Measurements from ENCODE around the gene FAM78A.

Gene FAM78A

DNA sequence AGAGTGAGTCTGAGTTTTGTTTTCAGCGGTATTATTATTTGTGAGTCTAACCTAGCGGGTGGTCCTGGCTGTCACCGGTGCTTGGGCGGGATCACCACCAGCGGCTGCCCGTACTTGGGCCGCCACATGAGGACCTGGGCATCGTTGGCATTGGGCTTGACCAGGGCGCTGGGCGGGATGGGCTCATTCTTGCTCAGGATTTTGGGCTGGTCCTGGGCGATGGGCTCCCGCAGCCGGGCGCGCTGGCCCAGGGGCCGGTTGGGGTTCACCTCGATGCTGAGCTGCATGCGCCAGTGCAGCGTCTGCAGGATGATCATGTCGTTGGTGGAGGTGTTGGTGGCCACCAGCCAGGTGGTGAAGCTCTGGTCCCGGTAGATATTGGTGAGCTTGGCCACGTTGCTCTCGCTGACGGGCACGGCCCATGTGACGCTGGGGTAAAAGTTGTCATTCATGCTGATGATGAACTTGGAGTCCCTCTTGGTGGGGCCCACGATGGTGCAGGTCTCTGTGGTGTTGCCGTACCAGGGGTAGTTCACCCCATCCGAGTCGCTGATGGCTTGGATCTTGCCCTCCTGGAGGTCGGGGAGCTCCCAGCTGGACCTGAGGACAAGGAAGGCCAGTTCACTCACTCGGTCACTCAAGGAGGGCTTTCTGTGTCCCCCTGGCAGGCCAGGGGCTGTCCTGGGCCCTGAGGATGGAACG is 15.4 kb downstream of the FAM78A start:
- TF ChIP-seq, protein P1, sequence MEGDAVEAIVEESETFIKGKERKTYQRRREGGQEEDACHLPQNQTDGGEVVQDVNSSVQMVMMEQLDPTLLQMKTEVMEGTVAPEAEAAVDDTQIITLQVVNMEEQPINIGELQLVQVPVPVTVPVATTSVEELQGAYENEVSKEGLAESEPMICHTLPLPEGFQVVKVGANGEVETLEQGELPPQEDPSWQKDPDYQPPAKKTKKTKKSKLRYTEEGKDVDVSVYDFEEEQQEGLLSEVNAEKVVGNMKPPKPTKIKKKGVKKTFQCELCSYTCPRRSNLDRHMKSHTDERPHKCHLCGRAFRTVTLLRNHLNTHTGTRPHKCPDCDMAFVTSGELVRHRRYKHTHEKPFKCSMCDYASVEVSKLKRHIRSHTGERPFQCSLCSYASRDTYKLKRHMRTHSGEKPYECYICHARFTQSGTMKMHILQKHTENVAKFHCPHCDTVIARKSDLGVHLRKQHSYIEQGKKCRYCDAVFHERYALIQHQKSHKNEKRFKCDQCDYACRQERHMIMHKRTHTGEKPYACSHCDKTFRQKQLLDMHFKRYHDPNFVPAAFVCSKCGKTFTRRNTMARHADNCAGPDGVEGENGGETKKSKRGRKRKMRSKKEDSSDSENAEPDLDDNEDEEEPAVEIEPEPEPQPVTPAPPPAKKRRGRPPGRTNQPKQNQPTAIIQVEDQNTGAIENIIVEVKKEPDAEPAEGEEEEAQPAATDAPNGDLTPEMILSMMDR (conservative IDR thresholded peaks at IDR 0.05; ENCODE audit: low read depth): no peak
- no peak overlapping the region for H3K27ac ChIP-seq
- POLR2A ChIA-PET (ENCODE audit: low non-redundant PET): no interaction called here
- no peak for DNase-seq (ENCODE audit: low spot score)
- CTCF ChIA-PET: no interaction called here

DNA sequence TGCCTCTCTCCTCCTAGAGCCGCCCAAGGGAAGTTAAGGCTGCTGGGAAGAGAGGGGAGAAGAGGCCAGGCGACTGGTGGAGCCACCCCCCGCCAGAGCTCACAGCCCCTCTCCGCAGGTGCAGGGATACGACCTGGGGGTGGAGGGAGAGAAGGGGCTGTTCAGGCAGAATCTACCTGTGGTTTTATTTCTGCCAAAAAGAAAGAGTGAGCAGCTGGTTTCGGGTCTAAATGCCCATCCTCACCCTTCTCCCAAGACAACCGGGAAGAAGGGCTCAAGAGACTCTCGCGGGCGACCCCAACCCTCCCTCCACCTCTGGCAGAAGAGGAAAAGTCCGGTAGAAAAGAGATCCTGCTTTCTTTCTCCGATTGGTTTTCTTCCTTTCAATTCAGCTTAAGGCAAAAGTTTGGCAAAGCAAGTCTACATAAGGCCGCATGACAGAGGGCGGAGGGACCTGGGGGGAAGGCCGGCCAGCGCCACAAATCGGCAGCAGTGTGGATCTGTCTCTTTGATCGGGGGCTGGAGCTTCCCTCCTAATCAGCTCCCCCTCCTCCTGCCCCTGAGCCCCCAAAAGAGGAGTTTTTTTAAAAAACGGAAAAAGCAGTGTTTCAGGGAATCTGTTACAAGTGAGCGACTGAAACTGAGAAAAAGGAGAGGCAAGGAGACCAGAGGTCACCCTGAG is 16.3 kb downstream of the FAM78A start:
- no peak overlapping the region for H3K27ac ChIP-seq
- ChIA-PET CTCF (no interaction called here), POLR2A (ENCODE audit: low non-redundant PET) (no interaction called here)
- TF ChIP-seq, protein P1 (conservative IDR thresholded peaks at IDR 0.05; ENCODE audit: low read depth): no peak
- no peak for DNase-seq (ENCODE audit: low spot score)

- ChIA-PET CTCF (no interaction called here), POLR2A (ENCODE audit: low non-redundant PET) (no interaction called here)
- H3K27ac ChIP-seq: no peak overlapping the region
- TF ChIP-seq, protein P1 (conservative IDR thresholded peaks at IDR 0.05; ENCODE audit: low read depth): no peak
- no peak for DNase-seq (ENCODE audit: low spot score)
Observed at GRCh38 chr9:131259432-131259898, 16.8 kb downstream of the FAM78A start.

DNA sequence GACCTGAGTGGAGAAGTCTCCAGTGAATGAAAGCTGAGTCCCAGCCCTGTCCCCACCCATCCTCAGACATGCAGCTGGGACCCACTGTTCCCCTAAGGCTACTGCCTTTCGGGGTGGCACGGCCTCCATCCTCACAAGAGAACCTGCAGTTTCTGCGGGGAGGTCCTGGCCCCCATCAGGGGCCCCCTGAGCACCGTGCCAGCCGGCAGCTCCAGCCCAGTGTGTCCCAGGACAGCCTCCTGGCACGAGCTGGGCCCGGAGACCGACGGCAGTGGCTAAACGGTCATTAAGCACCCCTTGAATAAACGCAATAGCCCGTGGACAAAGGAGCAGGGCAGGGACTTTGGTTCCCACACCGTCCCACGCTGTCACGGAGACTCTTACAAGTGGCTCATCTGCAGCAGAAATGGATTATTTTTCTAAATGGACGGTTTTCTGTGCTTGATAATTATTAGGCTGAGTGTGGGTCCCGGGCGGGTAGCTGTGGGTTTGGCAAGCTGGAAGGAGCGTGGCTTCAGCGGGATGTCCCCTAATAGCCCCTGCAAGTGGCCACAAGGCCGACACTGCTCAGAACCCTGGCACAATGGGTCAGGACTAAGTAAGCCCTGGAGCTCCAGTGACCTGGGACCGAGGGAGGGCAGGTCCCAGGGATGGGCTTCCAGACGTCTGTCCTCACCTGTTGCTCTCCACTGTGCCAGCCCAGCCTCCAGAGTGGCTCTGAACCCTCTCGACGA is 17.4 kb downstream of the FAM78A start:
- no peak overlapping the region for H3K27ac ChIP-seq
- TF ChIP-seq, protein P1 (conservative IDR thresholded peaks at IDR 0.05; ENCODE audit: low read depth): no peak
- POLR2A ChIA-PET (ENCODE audit: low non-redundant PET): no interaction called here
- CTCF ChIA-PET: interaction anchor here (0.5 to 0.6 kb wide), 2 partner anchors 16 to 803 kb away, joined by 3 to 4 read pairs; no protein-coding TSS in a partner anchor
- DNase-seq (ENCODE audit: low spot score): no peak

DNA sequence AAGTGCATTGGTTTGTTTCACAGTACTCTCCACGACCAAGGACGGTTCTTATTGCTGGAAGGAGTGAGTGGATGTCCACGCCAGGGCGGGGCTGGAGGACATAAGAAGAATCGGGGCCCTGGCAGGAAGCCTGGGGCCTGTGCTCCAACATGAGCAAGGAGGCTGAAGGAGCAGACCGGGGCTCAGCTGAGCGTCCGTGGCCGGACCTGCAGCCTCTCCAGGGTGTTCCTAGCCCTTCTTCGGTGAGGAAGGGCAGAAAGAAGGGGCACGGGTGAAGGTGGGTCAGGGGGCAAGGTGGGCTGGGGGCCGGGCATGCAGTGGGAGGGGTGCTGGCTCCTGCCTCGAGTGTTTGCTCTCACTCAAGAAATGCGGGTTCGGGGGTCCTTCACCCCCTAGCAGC is 18.1 kb downstream of the FAM78A start:
- TF ChIP-seq, protein P1 (conservative IDR thresholded peaks at IDR 0.05; ENCODE audit: low read depth): no peak
- ChIA-PET POLR2A (ENCODE audit: low non-redundant PET) (no interaction called here), CTCF (interaction anchor here (0.5 to 0.6 kb wide), 3 partner anchors 15 to 804 kb away, joined by 3 to 4 read pairs (median 4); no protein-coding TSS in a partner anchor)
- H3K27ac ChIP-seq: no peak overlapping the region
- DNase-seq (ENCODE audit: low spot score): no peak
